HG03139 (cell line): ENCODE measurements around the gene AGA.

Experiments used
- ATAC-seq: cut with Tn5 transposase; IDR thresholded peaks from one replicate; pipeline ENCODE4 v1.9.1; 2021; ENCODE audit not compliant: unreplicated experiment

AGA gene

GRCh38 chr4:177441803-177442622 is at the start of gene AGA:
Gene AGA (minus strand): TSS chr4:177442437. CDS start chr4:177442375, 62 bp downstream.
- peak; percentile 86 for ATAC-seq

- no peak for ATAC-seq
Measured at GRCh38 chr4:177492022-177492421, 49.8 kb upstream of the AGA start.

- ATAC-seq, result no peak
Measured at GRCh38 chr4:177490769-177491168, 48.5 kb upstream of the AGA start.

- no peak for ATAC-seq
Measured at GRCh38 chr4:177489471-177490246, 47.4 kb upstream of the AGA start.

- ATAC-seq, result no peak
Measured at GRCh38 chr4:177487977-177488376, 45.7 kb upstream of the AGA start.

- no peak for ATAC-seq
Measured at GRCh38 chr4:177485528-177485927, 43.3 kb upstream of the AGA start.

GRCh38 chr4:177484613-177485021 is 42.4 kb upstream of the AGA start:
- no peak for ATAC-seq

- ATAC-seq, result no peak
Measured at GRCh38 chr4:177483760-177484159, 41.5 kb upstream of the AGA start.

GRCh38 chr4:177483271-177483670 is 41.0 kb upstream of the AGA start:
- no peak for ATAC-seq

GRCh38 chr4:177482367-177482766 is 40.1 kb upstream of the AGA start:
- ATAC-seq, result no peak

GRCh38 chr4:177480795-177481194 is 38.6 kb upstream of the AGA start:
- no peak for ATAC-seq

- ATAC-seq, result no peak
Measured at GRCh38 chr4:177479063-177479462, 36.8 kb upstream of the AGA start.

- ATAC-seq, result no peak
Measured at GRCh38 chr4:177478496-177478895, 36.3 kb upstream of the AGA start.

- no peak for ATAC-seq
Measured at GRCh38 chr4:177473991-177474390, 31.8 kb upstream of the AGA start.

- ATAC-seq, result no peak
Measured at GRCh38 chr4:177464026-177464425, 21.8 kb upstream of the AGA start.

GRCh38 chr4:177461606-177462005 is 19.4 kb upstream of the AGA start:
- ATAC-seq, result no peak

- ATAC-seq, result no peak
Measured at GRCh38 chr4:177460460-177460859, 18.2 kb upstream of the AGA start.

- no peak for ATAC-seq
Measured at GRCh38 chr4:177455561-177455970, 13.3 kb upstream of the AGA start.

GRCh38 chr4:177453116-177453515 is 10.9 kb upstream of the AGA start:
- ATAC-seq, result no peak

GRCh38 chr4:177451108-177451500 is 8.9 kb upstream of the AGA start:
- no peak for ATAC-seq

- ATAC-seq, result no peak
Measured at GRCh38 chr4:177450426-177451107, 8.3 kb upstream of the AGA start.

- ATAC-seq, result no peak
Measured at GRCh38 chr4:177448850-177449249, 6.6 kb upstream of the AGA start.
